Gastrocnemius medialis (tissue), 4 donors: ENCODE data around the gene F9. TPM values are rescaled to one million over a fixed set of nuclear protein-coding genes. Genes with fewer than 3 reads are reported as not detected.

Source experiments
- ATAC-seq, 2 donors: fragments of 150-250 bp; one replicate each; pipeline ENCODE4 v1.9.1; 2016
- DNase-seq, 2 donors: peaks; one replicate each; pipeline ENCODE4 v3.0.0-alpha.2; 2019
- H3K27ac ChIP-seq, 4 donors: fragments of 200-600 bp; sonication (generic); 1 replicate in 1 of 4; 2 replicates in 3 of 4; pipeline ENCODE4 v1.5.1; 2016 to 2018; ENCODE audit warnings: mild to moderate bottlenecking in 2 of 4, moderate library complexity in 1 of 4
- H3K27me3 ChIP-seq, 3 donors: fragments of 200-600 bp; sonication (generic) in 2 of 3; 1 replicate in 1 of 3; 2 replicates in 2 of 3; pipeline versions ENCODE4 v1.5.1 to v1.6.0; 2016 to 2019; ENCODE audit warnings: mild to moderate bottlenecking in 1 of 3, moderate library complexity in 1 of 3
- H3K36me3 ChIP-seq, 2 donors: fragments of 200-600 bp; sonication (generic) in 1 of 2; one replicate each; pipeline ENCODE4 v1.5.1; 2017 to 2018
- H3K4me1 ChIP-seq, 2 donors: fragments of 200-600 bp; sonication (generic) in 1 of 2; one replicate each; pipeline ENCODE4 v1.5.1; 2016 to 2017; ENCODE audit warnings: mild to moderate bottlenecking in 2 of 2
- H3K4me3 ChIP-seq, 4 donors: fragments of 200-600 bp; sonication (generic) in 3 of 4; 1 replicate in 1 of 4; 2 replicates in 3 of 4; pipeline ENCODE4 v1.5.1; 2016 to 2019; ENCODE audit warnings: mild to moderate bottlenecking in 2 of 4
- H3K9me3 ChIP-seq, 3 donors: fragments of 200-600 bp; sonication (generic) in 2 of 3; 1 replicate in 1 of 3; 2 replicates in 2 of 3; pipeline ENCODE4 v1.5.1; 2016 to 2019
- CTCF ChIP-seq, 5 experiments: fragments of 450-650 bp in 3 of 5; fragments of 200-600 bp in 2 of 5; sonication (generic) in 2 of 5; IDR thresholded peaks in 4 of 5; conservative IDR thresholded peaks in 1 of 5; 1 replicate in 4 of 5; 2 replicates in 1 of 5; pipeline ENCODE4 v1.5.1; 2016 to 2019; ENCODE audit warnings: antibody characterized with exemption in 5 of 5, mild to moderate bottlenecking in 3 of 5, moderate library complexity in 3 of 5
- POLR2A ChIP-seq, 2 donors: fragments of 450-650 bp; IDR thresholded peaks; one replicate each; pipeline ENCODE4 v1.6.1; 2017; ENCODE audit warnings: antibody characterized with exemption in 2 of 2, mild to moderate bottlenecking in 2 of 2, moderate library complexity in 2 of 2
- in situ Hi-C, 4 donors: fragments of 200-750 bp; cut with MboI; loops; one replicate each; pipeline versions ENCODE4 v1.15.0 to v1.8.0; 2017; ENCODE audit warnings: low sequenced_read_pairs in 4 of 4
- intact Hi-C: fragments of 100-400 bp; cut with DNase I; formaldehyde crosslinking; loops from one replicate; pipeline ENCODE4 v1.15.1; 2023; ENCODE audit warnings: low total_unique reads
- total RNA-seq, 4 donors: library from RNA; depleted of rRNA; stranded (reverse); fragments of >200 nt; gene quantifications; one replicate each; pipeline versions ENCODE4 v1.1.0 to v1.2.3, GENCODE V29; 2016

Gene F9
- total RNA-seq, 4 donors from 2014 or later = 0.46 to 0.53 TPM; not detected in 2

GRCh38 chrX:139538907-139539790 is 8.6 kb downstream of the F9 start:
- Histone ChIP-seq H3K27me3 (no peaks in the 10 kb centered on the region), H3K36me3 (no peaks in the 10 kb centered on the region), H3K9me3 (no peaks in the 10 kb centered on the region), H3K27ac (no peak overlapping the region), H3K4me1 (no peaks in the 10 kb centered on the region), H3K4me3 (no peak overlapping the region)
- TF ChIP-seq POLR2A (IDR thresholded peaks at IDR 0.05) (no peak), CTCF (IDR thresholded peaks at IDR 0.05 in 4 of 5, conservative IDR thresholded peaks at IDR 0.05 in 1 of 5) (no peak)
- ATAC-seq (no peak), DNase-seq (no peak)
- in situ Hi-C loops (no loop called here), intact Hi-C loops (no loop called here)

GRCh38 chrX:139542652-139543051 is 12.1 kb downstream of the F9 start:
- in situ Hi-C loops = no loop called here
- no peak for TF ChIP-seq POLR2A (IDR thresholded peaks at IDR 0.05)
- TF ChIP-seq CTCF (IDR thresholded peaks at IDR 0.05 in 4 of 5, conservative IDR thresholded peaks at IDR 0.05 in 1 of 5) = no peak

GRCh38 chrX:139543920-139544319 is 13.4 kb downstream of the F9 start:
- intact Hi-C loops = no loop called here
- Histone ChIP-seq H3K9me3 (no peaks in the 10 kb centered on the region), H3K4me1 (no peaks in the 10 kb centered on the region), H3K27me3 (no peaks in the 10 kb centered on the region), H3K4me3 (no peak overlapping the region), H3K27ac (no peak overlapping the region), H3K36me3 (no peaks in the 10 kb centered on the region)
- TF ChIP-seq CTCF (IDR thresholded peaks at IDR 0.05 in 4 of 5, conservative IDR thresholded peaks at IDR 0.05 in 1 of 5) (no peak), POLR2A (IDR thresholded peaks at IDR 0.05) (no peak)
- in situ Hi-C loops = no loop called here
- DNase-seq (no peak), ATAC-seq (no peak)

More at GRCh38 chrX:139542652-139543051, 12.1 kb downstream of the F9 start:
- no peak overlapping the region for H3K4me3 ChIP-seq
- H3K27me3 ChIP-seq = no peaks in the 10 kb centered on the region
- H3K36me3 ChIP-seq = no peaks in the 10 kb centered on the region
- DNase-seq = no peak
- intact Hi-C loops = no loop called here
- H3K4me1 ChIP-seq = no peaks in the 10 kb centered on the region
- H3K9me3 ChIP-seq = no peaks in the 10 kb centered on the region
- no peak overlapping the region for H3K27ac ChIP-seq
- ATAC-seq = no peak

GRCh38 chrX:139544591-139544990 is 14.1 kb downstream of the F9 start:
- H3K27ac ChIP-seq = no peak overlapping the region
- intact Hi-C loops (no loop called here), in situ Hi-C loops (no loop called here)
- no peaks in the 10 kb centered on the region for H3K9me3 ChIP-seq
- no peak overlapping the region for H3K4me3 ChIP-seq
- DNase-seq = no peak
- H3K36me3 ChIP-seq = no peaks in the 10 kb centered on the region
- no peak for ATAC-seq
- H3K27me3 ChIP-seq = no peaks in the 10 kb centered on the region
- H3K4me1 ChIP-seq = no peaks in the 10 kb centered on the region
- TF ChIP-seq CTCF (IDR thresholded peaks at IDR 0.05 in 4 of 5, conservative IDR thresholded peaks at IDR 0.05 in 1 of 5) = no peak
- no peak for TF ChIP-seq POLR2A (IDR thresholded peaks at IDR 0.05)
